Erythroblast (primary cell): ENCODE measurements around the gene FXYD3.

Source experiments
- GATA1 ChIP-seq: IDR thresholded peaks from 2 replicates; pipeline ENCODE4 v1.6.1; 2011; ENCODE audit warnings: low read depth, mild to moderate bottlenecking, control low read depth, low read length, moderate library complexity
- POLR2A ChIP-seq: IDR thresholded peaks from 2 replicates; pipeline ENCODE4 v1.6.1; 2011; ENCODE audit warnings: mild to moderate bottlenecking, low read length

GRCh38 chr19:35110974-35111373, 4.6 kb upstream of the FXYD3 start:
- TF ChIP-seq POLR2A (no peak), GATA1 (no peak)
